HepG2 (cell line): ENCODE measurements around the gene ZBTB20.

Experiments
- BCL3 ChIP-seq: sonication (generic); formaldehyde crosslinking; IDR thresholded peaks from 2 replicates; pipeline ENCODE4 v1.5.1; 2020; ENCODE audit warnings: mild to moderate bottlenecking, missing genetic modification reagents, moderate library complexity
- CBX2 ChIP-seq, 2 experiments: fragments of 200-600 bp in 1 of 2; sonication (generic); formaldehyde crosslinking in 1 of 2; IDR thresholded peaks; 2 replicates each; pipeline versions ENCODE4 v1.7.0 to v1.8.1; 2018 to 2022; ENCODE audit warnings: low read depth in 2 of 2, low read length in 1 of 2, mild to moderate bottlenecking in 1 of 2, missing genetic modification reagents in 1 of 2
- CTCF ChIP-seq: sonication (generic); formaldehyde crosslinking; IDR thresholded peaks from 2 replicates; pipeline ENCODE4 v1.5.0; 2020; ENCODE audit warnings: mild to moderate bottlenecking, missing genetic modification reagents, moderate library complexity
- GABPA ChIP-seq, 2 experiments: IDR thresholded peaks; 2 replicates each; pipeline ENCODE4 v1.6.1; 2011 to 2016; ENCODE audit warnings: low read depth in 2 of 2, low read length in 1 of 2, missing biosample characterization in 1 of 2, missing genetic modification characterization in 1 of 2
- JUNB ChIP-seq: sonication (generic); formaldehyde crosslinking; IDR thresholded peaks from 2 replicates; pipeline ENCODE4 v1.8.0; 2022; ENCODE audit warnings: missing genetic modification reagents, mild to moderate bottlenecking, borderline replicate concordance
- MXI1 ChIP-seq: IDR thresholded peaks from 3 replicates; pipeline ENCODE4 v1.6.1; 2012; ENCODE audit warnings: low read depth, low read length, inconsistent platforms, borderline replicate concordance
- PRDM15 ChIP-seq: sonication (generic); formaldehyde crosslinking; IDR thresholded peaks from 2 replicates; pipeline ENCODE4 v1.4.0; 2020; ENCODE audit warnings: missing genetic modification reagents
- SIN3A ChIP-seq: IDR thresholded peaks from 2 replicates; pipeline ENCODE4 v1.6.1; 2011; ENCODE audit warnings: low read depth, mild to moderate bottlenecking, control low read depth, low read length, borderline replicate concordance
- ZHX2 ChIP-seq, 2 experiments: sonication (generic) in 1 of 2; formaldehyde crosslinking in 1 of 2; IDR thresholded peaks; 2 replicates each; pipeline versions ENCODE4 v1.6.1 to v1.9.0; 2014 to 2022; ENCODE audit warnings: antibody characterized with exemption in 1 of 2, borderline replicate concordance in 1 of 2, inconsistent platforms in 1 of 2, low read depth in 1 of 2, missing genetic modification reagents in 1 of 2
- ZNF331 ChIP-seq: sonication (generic); formaldehyde crosslinking; IDR thresholded peaks from 2 replicates; pipeline ENCODE4 v1.4.0; 2020; ENCODE audit warnings: missing genetic modification reagents
- ZNF589 ChIP-seq: sonication (generic); formaldehyde crosslinking; conservative IDR thresholded peaks from 2 replicates; pipeline ENCODE4 v1.8.0; 2022; ENCODE audit warnings: mild to moderate bottlenecking, moderate library complexity, missing genetic modification reagents
- ZNF792 ChIP-seq: IDR thresholded peaks from 2 replicates; pipeline ENCODE4 v1.6.1; 2016

GRCh38 chr3:115194476-115194875 lies 47.4 kb upstream of the ZBTB20 start:
- no peak for TF ChIP-seq ZHX2 (IDR thresholded peaks at IDR 0.05; ENCODE audit: low read depth)
- TF ChIP-seq ZHX2 (CRISPR knock-in tag; IDR thresholded peaks at IDR 0.05; ENCODE audit: borderline replicate concordance), result no peak
- no peak for TF ChIP-seq JUNB (CRISPR knock-in tag)
- no peak for TF ChIP-seq PRDM15
- TF ChIP-seq GABPA (IDR thresholded peaks at IDR 0.05; ENCODE audit: low read depth, low read length), result no peak
- TF ChIP-seq GABPA (CRISPR knock-in tag; IDR thresholded peaks at IDR 0.05; ENCODE audit: low read depth), result no peak
- no peak for TF ChIP-seq CTCF (CRISPR knock-in tag)
- TF ChIP-seq SIN3A, result no peak
- no peak for TF ChIP-seq BCL3 (CRISPR knock-in tag)
- no peak for TF ChIP-seq ZNF331 (CRISPR knock-in tag)
- TF ChIP-seq ZNF792 (CRISPR knock-in tag), result no peak
- TF ChIP-seq MXI1, result no peak
- no peak for TF ChIP-seq ZNF589 (CRISPR knock-in tag)
- TF ChIP-seq CBX2 (IDR thresholded peaks at IDR 0.05; ENCODE audit: low read depth, low read length), result no peak
- TF ChIP-seq CBX2 (CRISPR knock-in tag; IDR thresholded peaks at IDR 0.05; ENCODE audit: low read depth), result no peak
